ENCODE measurements around the gene TMEM109.
"Not testable (repeated sequence)": the region's sequence is repeated elsewhere in the genome, so short reads cannot be mapped to it uniquely, and the experiment has no call there.

Gene TMEM109

DNA sequence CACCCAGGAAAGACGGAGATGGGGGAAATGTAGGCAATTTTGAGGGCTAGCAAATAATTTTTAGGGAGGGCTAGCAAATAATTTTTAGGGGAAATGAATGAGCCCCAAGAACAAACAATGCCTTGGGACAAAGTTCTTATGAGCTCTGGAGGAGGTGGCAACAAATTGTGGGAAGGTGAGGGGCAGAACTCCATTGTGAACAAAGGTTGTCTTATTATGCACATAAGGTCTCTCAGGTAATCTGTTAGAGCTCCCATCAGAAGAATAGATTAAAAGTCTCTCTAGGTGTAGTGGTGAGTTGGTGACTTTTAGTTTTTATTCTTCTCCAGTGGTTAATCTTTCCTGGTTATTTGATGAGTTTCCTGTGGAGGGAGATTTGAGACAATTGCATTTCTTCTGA lies 5.2 kb upstream of the TMEM109 start:
- no peak for DNase-seq

DNA sequence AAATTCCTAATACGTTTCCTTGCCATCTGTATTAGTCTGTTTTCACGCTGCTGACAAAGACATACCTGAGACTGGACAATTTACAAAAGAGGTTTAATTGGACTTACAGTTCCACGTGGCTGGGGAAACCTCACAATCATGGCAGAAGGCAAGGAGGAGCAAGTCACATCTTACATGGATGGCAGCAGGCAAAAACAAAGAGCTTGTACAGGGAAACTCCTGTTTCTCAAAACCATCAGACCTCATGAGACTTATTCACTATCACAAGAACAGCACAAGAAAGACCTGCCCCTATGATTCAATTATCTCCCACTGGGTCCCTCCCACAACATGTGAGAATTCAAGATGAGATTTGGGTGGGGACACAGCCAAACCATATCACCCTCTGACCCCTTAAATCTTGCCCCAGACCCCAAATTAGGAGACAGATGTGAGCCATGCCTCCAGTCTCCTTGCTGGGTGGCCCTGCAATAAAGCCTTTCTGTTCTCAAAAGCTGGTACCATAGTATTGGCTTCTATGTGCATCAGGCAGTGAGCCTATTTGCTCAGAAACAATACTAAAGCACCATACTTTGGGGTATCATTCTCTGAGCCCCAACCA lies 4.2 kb upstream of the TMEM109 start:
- not testable (repeated sequence) for DNase-seq

DNA sequence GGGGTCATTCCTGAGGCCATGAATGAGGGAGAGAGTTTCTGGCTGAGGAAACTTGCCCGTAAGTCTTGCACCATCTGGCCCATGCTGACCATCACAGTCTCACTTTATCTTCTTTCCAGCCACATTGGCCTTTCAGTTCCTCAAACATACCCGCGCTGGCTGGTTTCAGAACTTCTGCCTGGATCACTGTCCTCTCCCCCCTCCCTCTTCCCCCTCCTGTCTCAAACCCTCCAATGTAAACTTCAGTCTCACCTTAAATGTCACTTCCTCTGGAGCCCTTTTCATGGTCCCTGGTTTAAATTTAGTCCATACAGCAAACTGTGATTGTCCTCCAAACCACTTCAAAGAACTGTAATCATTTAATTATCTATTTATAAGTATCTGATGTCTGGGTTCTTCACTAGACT lies 3.7 kb upstream of the TMEM109 start:
- DNase-seq: no peak

DNA sequence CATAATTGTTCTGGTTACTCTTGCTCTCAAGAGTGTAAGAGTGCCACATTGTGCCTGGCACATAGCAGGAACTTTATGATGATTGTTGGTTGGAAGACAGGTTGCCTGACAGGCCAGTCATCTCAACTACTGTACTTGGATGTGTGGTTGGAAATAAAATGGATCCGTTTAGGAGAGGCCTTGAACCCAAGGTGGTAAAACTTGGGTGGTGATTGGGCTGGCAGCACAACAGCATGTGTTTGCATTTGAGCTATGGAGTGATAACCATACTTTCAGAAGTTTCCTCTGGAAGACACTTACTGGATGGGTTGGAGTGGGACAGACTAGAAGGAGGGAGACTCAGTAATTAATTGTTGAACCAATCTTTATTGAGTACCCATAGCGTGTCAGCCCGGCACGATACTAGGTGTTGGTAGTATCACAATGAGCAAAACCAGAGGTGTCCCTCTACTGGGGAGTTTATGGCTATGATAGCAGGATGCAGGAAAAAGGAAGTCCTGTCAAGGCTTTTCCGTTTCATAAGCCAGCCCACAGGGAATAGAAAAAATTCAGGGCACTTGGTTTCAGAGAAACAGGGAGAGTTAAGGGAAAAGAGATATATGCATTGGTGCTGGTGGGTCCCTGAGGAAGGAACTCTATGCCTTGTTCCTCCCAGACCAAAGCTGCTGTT lies 3.1 kb upstream of the TMEM109 start:
- DNase-seq: no peak

DNA sequence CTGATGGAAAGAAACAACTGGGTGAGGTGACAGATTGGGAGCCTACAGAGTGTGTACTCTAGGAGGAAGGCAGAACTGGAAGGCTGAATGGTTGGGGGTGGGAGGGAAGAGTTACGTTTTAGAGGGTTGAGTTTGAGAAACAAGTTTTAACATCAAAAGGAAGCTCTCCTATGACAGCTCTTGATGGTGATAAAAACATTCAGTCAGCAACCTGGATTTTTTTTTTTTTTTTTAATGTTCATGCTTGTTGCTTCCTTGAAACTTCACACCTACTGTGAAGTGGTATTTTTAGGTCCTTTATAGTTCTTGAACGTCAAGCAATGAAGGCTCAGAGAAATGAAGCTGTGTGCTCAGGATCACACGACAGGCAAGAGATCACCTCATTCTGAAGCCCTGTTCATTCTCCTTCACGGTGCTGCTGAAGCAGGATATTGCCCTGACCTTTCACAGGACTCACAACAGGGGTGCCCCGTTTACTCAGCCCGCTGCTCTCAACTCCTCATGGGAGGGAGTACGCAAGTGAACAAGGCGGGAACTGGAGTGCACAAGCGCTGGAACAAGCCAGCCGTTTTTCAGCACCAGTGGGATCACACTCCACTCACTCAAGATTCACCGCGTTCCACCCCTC lies 1.6 kb upstream of the TMEM109 start:
- DNase-seq: no peak

DNA sequence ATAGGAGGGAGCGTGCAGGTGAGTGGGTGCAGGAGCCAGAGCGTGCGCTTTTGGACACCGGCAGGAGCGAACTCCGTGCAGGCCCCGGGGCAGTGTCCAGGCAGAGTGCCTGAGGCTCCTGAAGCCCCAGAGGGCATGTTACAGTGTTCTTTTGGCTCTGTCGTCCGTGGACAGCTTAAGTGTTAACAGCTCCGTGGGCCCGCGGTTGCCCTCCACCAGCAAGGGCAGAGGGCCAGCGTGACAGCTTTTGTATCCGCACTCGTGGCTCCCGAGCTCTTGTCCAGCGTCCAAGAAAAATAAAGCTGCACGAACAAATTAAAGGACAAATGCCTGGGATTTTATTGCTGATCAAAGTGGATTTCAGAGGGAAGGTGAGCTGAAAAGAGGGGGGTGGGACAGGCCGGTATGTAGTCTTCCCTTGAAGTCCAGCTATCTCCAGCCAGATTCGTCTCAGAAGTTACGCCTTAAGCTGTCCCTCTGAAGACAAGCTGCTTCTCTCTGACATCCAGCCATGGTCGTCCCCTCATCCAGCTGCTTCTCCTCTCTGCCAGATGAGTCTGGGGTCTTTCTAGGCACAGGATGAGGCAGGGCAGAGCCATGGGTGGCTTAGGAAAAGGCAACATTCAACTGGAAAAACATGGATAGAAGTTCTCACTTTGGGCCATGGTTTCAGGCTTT lies 968 bp upstream of the TMEM109 start:
- DNase-seq: peak; percentile 45

DNA sequence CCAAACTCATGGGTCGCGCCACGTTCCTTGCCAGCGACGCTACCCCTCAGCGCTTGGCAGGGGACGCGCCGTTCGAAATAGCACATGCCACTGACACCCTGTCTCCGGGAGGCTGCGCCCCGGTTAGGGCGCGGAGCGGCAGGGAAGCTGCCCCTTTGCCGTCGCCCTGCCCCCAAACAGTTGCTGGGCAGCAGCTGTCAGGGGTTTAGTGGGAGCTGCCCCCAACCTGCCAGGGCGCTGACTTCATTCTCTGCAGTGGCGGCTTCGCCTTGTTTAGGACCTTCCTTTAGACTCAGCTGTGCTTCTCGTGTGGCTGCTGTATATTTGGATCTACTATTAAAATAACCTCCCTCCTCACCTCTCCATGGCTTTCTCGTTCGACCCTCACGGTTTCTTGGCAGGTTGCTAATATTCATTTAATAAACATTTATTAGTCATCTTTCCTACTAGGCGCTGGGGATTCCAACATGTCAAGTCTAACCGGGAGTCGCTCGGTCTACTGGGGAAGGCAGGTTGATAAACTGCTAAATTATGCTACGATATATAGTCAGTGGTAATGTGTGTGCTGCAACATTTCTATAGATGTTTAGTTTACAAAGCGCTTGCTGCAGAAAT lies 782 bp downstream of the TMEM109 start:
- no peak for DNase-seq

DNA sequence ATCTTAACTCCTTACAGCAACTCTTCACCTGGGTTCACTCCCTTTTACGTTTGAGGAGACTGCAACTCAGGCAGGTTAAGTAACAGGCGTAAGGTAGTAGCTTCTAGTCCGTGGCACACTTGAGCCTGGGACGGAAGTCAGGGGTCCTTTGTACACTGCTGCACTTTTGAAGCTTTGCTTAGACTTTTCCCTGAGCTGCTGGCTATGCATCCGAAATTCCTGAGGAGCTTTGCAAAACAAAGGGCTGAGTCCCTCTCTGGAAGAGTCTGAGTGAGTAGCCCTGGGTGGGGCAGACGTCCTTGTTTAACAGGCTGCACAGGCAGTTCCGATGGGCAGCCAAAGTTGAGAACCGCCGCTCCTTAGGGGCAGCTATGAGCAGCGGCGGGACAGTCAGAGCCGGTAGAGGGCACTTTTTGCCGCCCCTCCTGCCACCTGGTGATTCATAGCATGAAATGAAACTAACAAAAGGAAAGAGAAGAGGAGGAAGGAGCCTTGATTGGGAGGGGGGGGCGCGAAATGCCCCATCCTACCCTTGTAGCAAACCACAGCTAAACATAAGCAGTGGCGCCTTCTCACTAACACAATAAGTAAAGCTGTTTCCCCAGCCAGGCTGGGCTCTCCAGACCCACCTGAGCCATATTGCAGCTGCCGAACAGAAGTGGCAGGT lies 1.4 kb downstream of the TMEM109 start:
- DNase-seq: peak; percentile 70

DNA sequence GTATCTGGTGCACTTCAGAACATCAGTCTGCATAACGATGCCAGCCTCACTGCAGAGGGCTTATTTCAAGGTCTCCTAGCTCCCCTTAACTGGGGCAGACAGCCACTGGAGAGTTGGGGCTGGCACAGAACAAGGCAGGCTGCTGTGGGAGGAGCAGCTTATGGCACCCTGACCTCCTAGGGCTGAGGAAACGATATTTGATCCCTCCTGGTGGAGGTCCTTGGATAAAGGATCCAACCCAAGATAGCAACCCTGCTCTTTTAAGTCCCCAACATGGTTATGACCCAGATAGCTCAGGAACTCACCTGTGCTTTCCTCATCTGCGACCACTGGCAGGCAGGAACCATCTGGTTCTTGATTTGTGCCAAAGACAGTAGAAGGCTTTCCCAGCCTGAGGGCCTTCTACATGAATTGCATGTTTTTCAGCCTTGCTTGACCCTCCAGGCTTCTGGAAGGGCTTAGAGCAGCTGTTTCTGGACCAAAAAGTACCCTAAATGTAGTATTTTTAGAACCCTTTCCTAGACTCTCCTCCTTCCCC lies 2.8 kb downstream of the TMEM109 start:
- DNase-seq: no peak

DNA sequence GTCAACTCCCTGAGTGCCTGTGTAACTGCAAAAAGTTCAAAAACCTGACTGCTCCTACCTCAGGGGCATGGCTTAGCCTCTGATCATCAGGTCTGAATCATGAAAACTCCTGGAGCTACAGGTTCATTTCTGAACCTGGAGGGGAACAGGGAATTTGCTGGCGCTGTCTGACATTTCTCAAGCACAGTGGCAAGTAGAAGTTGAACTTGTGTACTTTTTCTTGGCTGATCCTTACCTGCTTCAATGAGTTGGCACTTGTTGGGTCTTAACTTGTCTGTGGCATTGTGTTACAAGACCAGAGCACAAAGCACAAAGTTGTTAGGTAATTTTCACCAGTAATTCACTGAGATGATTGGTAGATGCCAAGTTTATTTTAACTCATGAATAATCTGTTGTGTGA lies 3.3 kb downstream of the TMEM109 start:
- no peak for DNase-seq

DNA sequence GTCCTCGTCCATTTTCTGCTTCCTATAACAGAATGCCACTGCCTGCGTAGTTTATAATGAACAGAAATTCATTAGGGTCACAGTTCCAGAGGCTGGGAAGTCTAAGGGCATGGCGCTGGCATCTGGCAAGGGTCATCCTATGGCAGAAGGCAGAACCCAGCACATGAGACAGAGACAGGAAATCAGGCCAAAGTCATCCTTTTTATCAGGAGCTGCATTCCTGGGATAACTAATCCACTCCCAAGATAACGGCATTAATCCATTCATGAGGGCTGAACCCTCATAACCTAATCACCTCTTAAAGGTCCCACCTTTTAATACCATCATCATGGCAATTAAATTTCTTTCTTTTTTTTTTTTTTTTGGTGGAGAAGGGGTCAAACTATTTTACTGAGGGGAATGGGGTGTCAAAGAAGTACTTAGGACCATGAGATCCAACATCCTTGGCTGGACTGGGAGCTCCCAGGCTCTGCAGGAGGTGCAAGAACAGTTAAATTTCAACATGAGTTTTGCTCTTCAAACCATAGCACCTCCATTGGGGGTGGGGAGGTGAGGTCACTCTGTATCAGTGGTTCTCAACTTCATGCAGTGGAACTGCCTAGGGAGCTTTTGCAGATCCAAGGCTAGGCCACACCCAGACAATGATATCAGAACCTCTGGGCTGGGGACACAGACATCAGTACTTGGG lies 4.4 kb downstream of the TMEM109 start:
- DNase-seq: no peak

DNA sequence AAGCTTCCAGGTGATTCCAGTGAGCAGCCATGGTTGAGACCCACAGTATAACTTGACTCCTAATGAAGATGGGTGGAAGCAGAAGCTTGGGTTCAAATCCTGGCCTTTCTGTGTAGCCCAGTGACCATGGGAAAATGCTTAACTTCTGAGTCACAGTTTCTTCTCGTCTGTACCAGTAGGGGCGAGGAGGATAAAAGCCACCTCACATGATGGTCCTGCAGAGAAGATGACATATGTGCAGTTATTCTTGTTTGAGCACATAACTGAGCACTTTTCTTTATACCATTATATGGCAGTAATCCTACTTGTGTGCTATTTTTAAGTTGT lies 4.9 kb downstream of the TMEM109 start:
- no peak for DNase-seq

DNA sequence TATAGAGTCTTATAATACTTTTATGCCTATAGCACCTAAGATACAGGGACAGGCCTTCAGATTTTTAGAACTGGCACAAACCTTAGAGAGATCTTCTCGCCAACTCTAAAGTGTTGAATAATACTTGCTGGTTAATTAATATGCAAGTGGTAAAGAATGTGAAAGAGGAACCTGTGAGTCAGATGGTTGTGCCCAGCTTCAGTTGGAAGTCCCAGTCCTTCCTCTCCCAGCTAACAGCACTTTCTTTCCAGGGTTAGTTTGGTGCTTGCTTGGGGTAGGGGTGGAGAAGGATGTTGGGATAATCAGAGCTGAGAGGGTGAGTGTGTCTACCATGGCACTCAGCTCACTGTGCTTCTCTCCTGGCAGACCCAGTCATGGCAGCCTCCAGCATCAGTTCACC lies 5.4 kb downstream of the TMEM109 start:
- no peak for DNase-seq

DNA sequence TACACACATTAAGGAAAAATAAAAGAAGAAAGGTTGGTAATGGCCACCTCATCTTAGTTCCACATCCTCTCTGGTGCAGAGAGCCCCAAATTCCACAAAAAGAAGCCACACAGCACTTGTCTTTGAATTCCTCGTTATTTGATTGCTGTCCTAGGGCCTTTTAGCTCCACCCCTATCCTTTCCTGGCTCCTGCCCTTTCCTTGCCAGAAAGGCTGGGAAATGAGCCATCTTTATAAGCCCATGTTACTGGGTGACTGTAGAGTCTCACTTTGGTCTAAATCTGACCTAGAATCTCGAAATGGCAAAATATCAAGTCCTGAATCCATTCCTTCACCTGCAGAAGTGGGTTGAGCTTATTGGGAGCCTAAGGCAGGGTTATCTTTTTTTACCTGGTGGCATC lies 6.0 kb downstream of the TMEM109 start:
- DNase-seq: no peak

DNA sequence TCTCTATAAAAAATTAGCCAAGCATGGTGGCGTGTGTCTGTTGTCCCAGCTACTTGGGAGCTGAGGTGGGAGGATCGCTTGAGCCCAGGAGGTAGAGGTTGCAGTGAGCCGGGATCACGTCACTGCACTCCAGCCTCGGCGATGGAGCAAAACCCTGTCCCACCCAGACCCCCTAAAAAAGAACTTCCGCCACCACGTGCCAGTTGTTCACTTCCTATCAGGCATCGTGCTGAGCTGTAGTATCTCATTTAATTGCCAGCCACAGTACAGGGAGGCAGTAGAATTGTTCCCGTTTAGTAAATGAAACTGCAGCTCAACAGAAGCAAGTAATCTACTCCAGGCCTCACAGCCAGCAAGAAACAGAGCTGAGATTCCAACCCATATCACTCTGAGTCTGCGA lies 7.3 kb downstream of the TMEM109 start:
- no peak for DNase-seq

DNA sequence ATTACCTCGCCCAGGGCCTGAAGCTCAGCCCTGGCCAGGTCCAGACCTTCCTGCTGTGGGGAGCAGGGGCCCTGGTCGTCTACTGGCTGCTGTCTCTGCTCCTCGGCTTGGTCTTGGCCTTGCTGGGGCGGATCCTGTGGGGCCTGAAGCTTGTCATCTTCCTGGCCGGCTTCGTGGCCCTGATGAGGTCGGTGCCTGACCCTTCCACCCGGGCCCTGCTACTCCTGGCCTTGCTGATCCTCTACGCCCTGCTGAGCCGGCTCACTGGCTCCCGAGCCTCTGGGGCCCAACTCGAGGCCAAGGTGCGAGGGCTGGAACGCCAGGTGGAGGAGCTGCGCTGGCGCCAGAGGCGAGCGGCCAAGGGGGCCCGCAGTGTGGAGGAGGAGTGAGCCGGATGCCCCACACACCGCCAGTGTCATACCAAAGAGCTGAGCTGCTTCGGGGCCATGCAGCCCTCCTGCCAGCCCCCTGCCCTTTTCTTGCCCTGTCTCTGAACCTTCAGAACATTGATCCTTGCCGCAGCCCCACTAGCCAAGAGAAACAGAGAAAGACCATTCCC lies 7.9 kb downstream of the TMEM109 start:
- DNase-seq: no peak

DNA sequence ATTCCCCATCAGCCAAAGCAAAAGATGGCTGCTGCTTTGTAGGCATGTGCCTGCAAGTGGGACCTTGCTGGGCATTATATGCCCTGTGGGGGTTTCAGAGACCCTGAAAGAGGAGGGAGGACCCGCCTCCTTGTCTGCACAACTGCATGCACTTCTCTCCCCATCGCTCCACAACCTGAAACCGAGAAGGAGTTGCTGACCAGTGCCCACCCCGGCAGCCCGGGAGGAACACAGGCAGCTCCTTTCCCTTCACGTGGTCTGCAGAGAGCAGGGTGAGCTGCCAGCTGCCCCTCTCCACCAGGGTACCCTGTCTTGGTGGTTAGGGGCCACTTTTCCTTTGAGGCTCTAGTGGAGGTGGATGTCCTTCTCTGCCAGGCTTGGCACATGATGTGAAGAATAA lies 8.9 kb downstream of the TMEM109 start:
- no peak for DNase-seq

DNA sequence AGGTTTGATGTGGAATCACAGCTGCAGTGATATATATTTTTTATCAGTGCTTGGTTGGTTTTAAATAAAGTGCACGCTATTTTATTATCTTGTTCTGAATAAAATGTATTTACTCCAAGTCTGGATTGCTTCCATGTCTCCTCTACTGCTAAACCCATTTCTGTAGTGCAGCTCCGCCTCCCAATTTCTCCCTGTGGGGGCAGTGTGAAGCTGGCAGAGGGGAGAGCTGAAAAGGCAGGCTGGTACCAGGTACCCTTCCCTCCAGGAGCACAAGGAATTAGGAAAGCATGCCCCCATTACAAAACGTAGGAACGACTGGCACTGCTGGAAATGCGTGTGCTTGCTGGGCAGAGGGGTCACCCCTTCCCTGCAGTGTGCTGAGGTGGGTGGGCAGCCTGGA lies 9.4 kb downstream of the TMEM109 start:
- DNase-seq: no peak

DNA sequence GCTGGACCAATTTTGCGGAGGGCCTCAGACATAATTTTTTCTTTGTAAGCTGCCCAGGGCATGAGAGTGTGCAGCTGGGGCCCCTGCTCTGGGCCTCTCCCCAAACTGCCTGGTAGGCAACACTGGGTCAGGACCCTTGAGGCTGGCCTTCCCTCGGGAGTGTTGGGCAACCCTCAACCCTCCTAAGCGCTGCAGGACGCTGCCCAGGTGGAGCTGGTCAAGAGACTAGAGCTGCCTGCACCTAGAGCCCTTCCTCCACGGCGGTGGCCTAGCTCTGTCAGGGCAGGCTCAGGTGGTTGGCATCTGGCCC lies 9.8 kb downstream of the TMEM109 start:
- DNase-seq: no peak

DNA sequence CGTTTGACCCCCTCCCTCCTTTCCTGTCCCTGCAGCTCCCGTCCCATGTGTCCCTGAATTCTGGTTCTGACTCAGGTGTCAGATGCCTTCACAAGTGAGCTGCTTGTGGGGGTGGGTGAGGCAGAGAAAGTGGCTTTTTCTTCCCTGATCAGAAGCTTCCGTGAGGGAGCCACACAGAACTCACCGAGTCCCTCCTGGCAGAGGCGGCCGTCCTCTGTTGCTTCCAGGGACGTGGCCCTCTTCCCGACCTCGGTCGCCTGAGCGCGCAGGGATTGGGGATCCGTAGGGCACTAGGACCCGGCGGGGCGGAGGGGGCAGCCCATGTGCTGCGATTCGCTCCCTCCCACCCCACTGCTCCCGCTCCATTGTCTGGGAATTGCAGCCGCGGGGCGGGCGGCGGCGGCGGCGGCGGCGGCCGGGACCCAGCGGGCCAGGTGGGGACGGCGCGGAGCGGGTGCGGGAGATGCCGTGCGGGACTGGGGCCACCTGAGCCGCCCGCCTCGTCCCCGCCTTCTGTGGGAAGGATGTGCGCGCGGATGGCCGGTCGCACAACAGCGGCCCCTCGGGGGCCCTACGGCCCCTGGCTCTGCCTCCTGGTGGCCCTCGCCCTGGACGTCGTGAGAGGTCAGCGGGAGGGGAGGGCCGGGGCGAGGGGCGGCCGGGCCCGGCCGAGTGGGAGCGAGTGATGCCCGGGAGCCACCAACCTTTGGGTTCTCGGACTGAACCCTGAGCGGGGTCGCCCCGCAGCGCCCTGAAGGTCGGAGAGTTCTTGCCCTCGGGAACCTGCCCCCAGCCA lies 10.3 kb downstream of the TMEM109 start, which contains the start of gene TMEM132A:
Gene TMEM132A (plus strand): TSS at position 351 of the 796 bp plus-strand sequence. CDS start 174 bp downstream, at position 525.
- peak; percentile 63 for DNase-seq
